HG02610 (cell line): ENCODE results near the gene IPO4.
A peak's percentile ranks its signal among the peaks of the same experiment; 100 is the strongest.

Source experiments
- ATAC-seq: cut with Tn5 transposase; IDR thresholded peaks from one replicate; pipeline ENCODE4 v1.9.1; 2021; ENCODE audit warnings: mild to moderate bottlenecking, moderate library complexity; ENCODE audit not compliant: unreplicated experiment

The IPO4 gene

GRCh38 chr14:24147761-24148428 lies 40.7 kb downstream of the IPO4 start:
- ATAC-seq = no peak

GRCh38 chr14:24146978-24147760 lies 41.4 kb downstream of the IPO4 start, which contains the start of gene RNF31:
Gene RNF31, plus strand, starts transcription at chr14:24147498. Its CDS starts 201 bp downstream, at chr14:24147699.
- ATAC-seq = peak; percentile 88

DNA sequence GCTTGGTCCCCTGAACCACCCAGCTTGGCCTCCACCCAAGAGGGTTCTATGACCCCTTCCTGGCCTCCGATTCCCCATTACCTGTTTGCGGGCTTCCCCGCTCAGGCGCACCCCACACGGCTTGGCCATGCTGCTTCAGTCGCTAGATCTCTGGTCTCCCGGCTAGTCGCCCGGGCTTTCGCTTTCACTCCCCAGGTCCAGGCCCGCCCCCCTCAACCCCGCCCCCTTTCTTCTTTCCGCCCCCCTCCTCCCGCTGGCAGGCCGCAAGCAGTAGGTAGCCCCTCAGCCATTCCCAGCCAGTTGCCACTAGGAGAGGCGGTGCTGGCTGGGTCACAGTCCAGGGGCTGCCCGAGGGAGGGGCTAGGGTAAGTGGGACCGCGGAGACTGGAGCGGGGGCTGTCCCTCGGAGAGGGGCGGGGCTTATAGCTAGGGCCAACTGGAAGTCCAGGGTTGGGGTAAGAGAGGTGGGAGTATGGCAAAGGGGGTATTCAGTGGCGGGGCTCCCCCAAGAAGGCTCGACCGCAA lies 42.1 kb downstream of the IPO4 start, which contains the start of gene PSME2:
Gene PSME2 (minus strand): TSS at position 158 of the 525 bp plus-strand sequence. CDS start 29 bp downstream, at position 129.
- peak; percentile 66 for ATAC-seq

DNA sequence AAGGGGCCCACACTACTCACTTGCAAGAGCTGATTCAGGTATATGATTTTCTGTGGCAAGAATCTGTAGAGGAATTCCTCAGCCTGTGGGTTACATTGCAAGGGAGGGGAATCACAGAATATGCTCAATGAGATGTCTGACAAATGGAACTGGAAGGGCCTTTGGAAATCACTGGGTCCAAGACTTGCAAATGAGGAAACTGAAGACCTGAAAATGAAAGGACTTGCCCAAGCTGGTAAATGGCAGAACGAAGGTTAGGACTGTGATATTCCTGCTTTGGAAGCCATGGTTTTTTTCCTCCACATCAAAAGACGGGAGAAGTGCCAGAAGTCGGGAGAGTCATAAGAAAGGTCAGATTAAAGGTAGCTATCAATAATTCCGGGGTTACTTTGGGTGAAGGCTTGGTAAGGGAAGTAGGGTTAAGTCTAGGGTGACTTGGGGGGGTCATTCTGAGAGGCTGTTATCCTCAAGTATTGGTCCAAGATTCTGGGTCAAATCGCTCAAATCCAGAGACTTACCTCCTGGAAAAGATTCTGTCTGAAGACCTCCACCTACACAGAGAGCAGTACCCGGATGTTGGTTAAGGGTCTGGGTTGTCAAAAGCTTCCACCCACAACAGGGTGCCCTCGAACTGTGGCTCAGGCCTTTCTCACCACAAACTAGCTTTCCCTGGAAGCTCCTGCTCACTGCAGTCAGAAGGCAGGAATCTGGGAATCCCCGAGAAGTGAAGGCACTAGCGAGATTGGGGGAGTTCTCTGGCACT lies 42.7 kb downstream of the IPO4 start:
- no peak for ATAC-seq

DNA sequence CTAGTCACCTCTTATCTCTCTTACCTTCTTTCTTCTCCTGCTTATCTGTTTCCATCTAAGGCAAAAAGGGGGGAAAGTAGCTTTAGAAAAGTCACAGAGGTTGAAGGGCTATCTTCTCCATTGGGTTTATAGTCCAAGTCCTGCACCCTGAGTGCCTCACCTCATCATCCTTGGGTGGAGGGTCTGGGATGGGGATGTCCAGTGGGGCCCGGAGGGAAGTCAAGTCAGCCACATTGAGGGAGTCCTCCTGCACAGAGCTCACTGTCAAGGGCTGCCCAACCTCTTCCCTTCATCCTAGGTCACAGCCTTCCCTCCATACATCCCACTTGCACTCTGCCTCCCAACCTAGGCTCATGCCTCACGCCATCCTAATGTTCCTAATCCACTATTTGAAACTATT lies 43.4 kb downstream of the IPO4 start:
- no peak for ATAC-seq

- no peak for ATAC-seq
These were observed 44.2 kb downstream of the IPO4 start for GRCh38 chr14:24144451-24144850.

- ATAC-seq = no peak
These were observed 45.1 kb downstream of the IPO4 start for GRCh38 chr14:24143511-24143910.

GRCh38 chr14:24141097-24141880 lies 47.3 kb downstream of the IPO4 start, which contains the start of gene EMC9:
Gene EMC9, minus strand, starts transcription at chr14:24141591. Its CDS starts 287 bp downstream, at chr14:24141304.
- peak; percentile 88 for ATAC-seq

DNA sequence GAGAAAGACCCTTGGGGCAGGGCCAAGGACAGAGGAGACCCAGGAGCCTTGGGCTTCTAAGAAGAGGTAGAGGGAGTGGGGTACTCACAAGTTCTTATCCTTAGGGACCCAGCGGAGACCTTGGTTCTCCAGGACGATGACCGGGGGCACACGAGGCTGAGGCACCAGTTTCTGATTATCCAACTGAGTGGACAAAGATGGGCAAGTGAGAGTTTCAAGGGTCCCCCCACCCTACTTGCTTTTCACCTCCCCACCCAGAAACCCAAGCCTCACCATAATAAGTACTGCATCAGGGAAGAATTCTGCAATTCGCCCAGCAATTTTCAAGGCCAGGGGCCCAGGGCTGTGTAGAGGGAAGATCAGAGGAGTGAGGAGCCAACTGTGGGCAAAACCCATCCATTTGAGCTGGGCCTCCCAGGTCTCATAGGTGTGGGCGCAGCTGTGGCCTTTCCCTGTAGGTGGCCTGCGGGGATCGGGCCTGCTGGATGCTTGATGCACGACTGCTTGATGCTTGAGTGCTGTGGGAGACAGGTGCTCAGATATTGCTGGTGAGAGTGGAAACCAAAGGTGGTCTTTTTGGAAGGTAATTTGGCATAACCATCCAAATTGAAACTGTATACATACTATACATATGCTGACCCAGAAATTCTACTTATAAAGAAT lies 49.2 kb downstream of the IPO4 start:
- no peak for ATAC-seq

GRCh38 chr14:24138396-24139271 lies 50.0 kb downstream of the IPO4 start:
- ATAC-seq = no peak

GRCh38 chr14:24137529-24138395 lies 50.9 kb downstream of the IPO4 start:
- ATAC-seq = no peak

GRCh38 chr14:24136684-24137528 lies 51.7 kb downstream of the IPO4 start:
- ATAC-seq = no peak

DNA sequence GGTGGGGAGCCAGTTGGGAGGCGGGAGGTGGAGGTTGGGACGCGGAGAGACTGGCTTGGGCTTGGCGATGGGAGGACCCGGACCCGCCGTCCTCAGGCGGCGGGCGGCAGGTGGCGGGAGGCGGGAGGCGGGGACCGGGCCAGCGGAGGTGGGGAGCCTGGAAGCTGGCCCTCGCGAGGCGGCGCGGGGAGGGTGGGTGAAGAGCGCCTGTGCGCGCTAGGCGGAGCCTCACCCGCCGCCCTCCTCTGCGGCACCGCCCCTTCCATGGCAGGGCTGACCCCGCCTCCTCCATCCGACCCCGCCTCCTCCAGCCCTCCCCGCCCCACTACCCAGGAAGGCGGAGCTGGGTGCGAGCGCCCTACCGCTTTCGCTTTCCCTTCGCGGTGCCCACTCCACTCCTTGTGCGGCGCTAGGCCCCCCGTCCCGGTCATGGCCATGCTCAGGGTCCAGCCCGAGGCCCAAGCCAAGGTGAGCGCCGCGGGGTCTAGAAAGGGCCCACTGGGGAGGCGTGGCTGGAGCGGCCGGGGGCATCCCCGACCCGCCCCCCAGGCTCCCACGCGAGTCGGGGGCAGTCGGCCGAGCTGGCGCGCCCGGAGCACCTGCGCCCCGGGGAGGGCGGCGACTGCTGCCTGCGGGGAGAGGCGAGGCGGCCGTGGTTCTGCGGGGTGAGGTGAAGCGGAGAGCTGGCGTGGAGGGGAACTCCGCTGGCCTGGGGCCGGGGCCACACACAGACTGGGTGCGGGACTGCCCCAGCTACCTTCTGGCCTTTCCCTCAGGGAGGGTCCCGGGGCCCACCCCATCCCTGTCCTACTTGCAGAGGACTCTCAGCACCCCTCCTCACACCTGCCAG lies 52.6 kb downstream of the IPO4 start, which contains the start of gene PSME1:
Gene PSME1 (plus strand): TSS at position 361 of the 850 bp plus-strand sequence. CDS start 69 bp downstream, at position 430.
- peak; percentile 87 for ATAC-seq

DNA sequence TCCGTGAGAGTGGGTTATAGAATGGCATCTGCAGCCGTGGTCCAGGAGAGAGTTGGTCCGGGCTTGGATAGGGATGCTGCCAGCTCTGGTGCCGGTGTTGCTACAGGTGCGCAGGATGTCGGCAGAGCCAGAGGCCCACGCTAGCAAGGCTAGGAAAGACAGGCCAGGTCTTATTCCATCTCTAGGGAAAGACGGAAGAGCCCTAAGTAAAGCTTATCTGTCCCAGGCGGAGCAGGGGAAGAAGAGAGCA lies 53.1 kb downstream of the IPO4 start:
- peak; percentile 1 for ATAC-seq

- no peak for ATAC-seq
These were observed 54.9 kb downstream of the IPO4 start for GRCh38 chr14:24133735-24134134.

DNA sequence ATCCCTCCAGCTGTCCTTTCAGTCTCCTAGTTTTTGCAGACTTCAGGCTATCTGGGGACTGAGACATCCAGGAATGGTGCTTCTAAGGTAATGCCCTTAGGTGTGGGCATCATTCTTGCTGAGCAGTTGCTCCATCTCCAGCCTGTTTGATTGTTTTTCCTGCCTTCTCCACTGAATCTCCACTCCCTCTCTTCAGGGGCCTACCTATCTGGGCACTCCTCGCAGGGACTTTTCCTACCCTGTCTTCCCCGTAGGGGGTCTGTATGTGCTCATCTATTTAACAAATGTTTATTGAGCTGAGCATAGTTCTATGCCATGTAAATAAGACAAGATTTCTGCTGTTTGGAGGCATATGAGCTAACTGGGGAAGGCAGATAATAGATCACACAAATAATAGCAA lies 55.6 kb downstream of the IPO4 start:
- no peak for ATAC-seq
